GM23338 (cell line): ENCODE results near the gene DHX40. TPM values are rescaled to one million over a fixed set of nuclear protein-coding genes. Genes with fewer than 3 reads are reported as not detected.
"Not testable (repeated sequence)": the region's sequence is repeated elsewhere in the genome, so short reads cannot be mapped to it uniquely, and the experiment has no call there.

Experiments used
- ATAC-seq: fragments of 200-7000 bp; cut with Tn5 transposase; 3 replicates; pipeline ENCODE4 v1.9.1; 2020
- DNase-seq: peaks from one replicate; pipeline ENCODE4 v3.0.0-alpha.2; 2015; ENCODE audit warnings: low spot score
- H2AFZ ChIP-seq: fragments of 200-600 bp; sonication (generic); 2 replicates; pipeline ENCODE4 v1.8.0; 2016; ENCODE audit warnings: antibody characterized with exemption, mild to moderate bottlenecking, moderate library complexity
- H3F3A ChIP-seq: fragments of 200-600 bp; sonication (generic); replicated peaks from 2 replicates; pipeline ENCODE4 v1.8.0; 2017; ENCODE audit warnings: antibody characterized with exemption, mixed run types, low read depth
- H3K27ac ChIP-seq: fragments of 200-600 bp; sonication (generic); 2 replicates; pipeline ENCODE4 v1.6.1; 2016; ENCODE audit warnings: low read depth
- H3K27me3 ChIP-seq: fragments of 200-600 bp; sonication (generic); 2 replicates; pipeline ENCODE4 v1.8.0; 2016; ENCODE audit warnings: mild to moderate bottlenecking, mixed run types, moderate library complexity; ENCODE audit not compliant: insufficient read depth
- H3K36me3 ChIP-seq: fragments of 200-600 bp; sonication (generic); 2 replicates; pipeline ENCODE4 v1.8.0; 2016; ENCODE audit warnings: mild to moderate bottlenecking; ENCODE audit not compliant: insufficient read depth
- H3K4me1 ChIP-seq: fragments of 200-600 bp; sonication (generic); 2 replicates; pipeline ENCODE4 v1.8.0; 2016; ENCODE audit warnings: mild to moderate bottlenecking, moderate library complexity; ENCODE audit not compliant: insufficient read depth
- H3K4me2 ChIP-seq: fragments of 200-600 bp; sonication (generic); 2 replicates; pipeline ENCODE4 v1.7.1; 2017; ENCODE audit warnings: mixed run types
- H3K4me3 ChIP-seq: fragments of 200-600 bp; sonication (generic); 2 replicates; pipeline ENCODE4 v1.6.1; 2016; ENCODE audit warnings: mixed run types
- H3K79me2 ChIP-seq: fragments of 200-600 bp; sonication (generic); replicated peaks from 2 replicates; pipeline ENCODE4 v1.8.0; 2017; ENCODE audit warnings: mild to moderate bottlenecking; ENCODE audit not compliant: insufficient read depth
- H3K9me2 ChIP-seq: fragments of 200-600 bp; sonication (generic); 2 replicates; pipeline ENCODE4 v1.8.0; 2017; ENCODE audit not compliant: insufficient read depth
- H4K20me1 ChIP-seq: fragments of 200-600 bp; sonication (generic); replicated peaks from 2 replicates; pipeline ENCODE4 v1.8.0; 2017; ENCODE audit warnings: mild to moderate bottlenecking; ENCODE audit not compliant: insufficient read depth
- H3K27ac Mint-ChIP-seq: 2 replicates; pipeline ENCODE4 v1.8.0; 2020; ENCODE audit warnings: inconsistent platforms, mild to moderate bottlenecking, moderate library complexity, mixed read lengths
- H3K27me3 Mint-ChIP-seq: 3 replicates; pipeline ENCODE4 v1.8.0; 2022; ENCODE audit warnings: low read depth, mild to moderate bottlenecking, moderate library complexity, mixed read lengths, inconsistent platforms; ENCODE audit not compliant: insufficient read depth, poor library complexity
- H3K36me3 Mint-ChIP-seq: 3 replicates; pipeline ENCODE4 v1.8.0; 2021; ENCODE audit warnings: low read depth, mild to moderate bottlenecking, inconsistent platforms, moderate library complexity, mixed read lengths
- H3K4me1 Mint-ChIP-seq: 3 replicates; pipeline ENCODE4 v1.8.0; 2020; ENCODE audit warnings: mild to moderate bottlenecking, inconsistent platforms, mixed read lengths
- H3K4me3 Mint-ChIP-seq: 3 replicates; pipeline ENCODE4 v1.8.0; 2021; ENCODE audit warnings: moderate library complexity, mild to moderate bottlenecking, inconsistent platforms, mixed read lengths
- H3K9me3 Mint-ChIP-seq: 3 replicates; pipeline ENCODE4 v1.8.0; 2020; ENCODE audit warnings: moderate library complexity, mild to moderate bottlenecking, inconsistent platforms, mixed read lengths
- EZH2phosphoT487 ChIP-seq: fragments of 200-600 bp; sonication (generic); IDR thresholded peaks from one replicate; pipeline ENCODE4 v1.8.1; 2018; ENCODE audit warnings: antibody characterized with exemption; ENCODE audit not compliant: unreplicated experiment
- ZNF331 ChIP-seq: fragments of 250-450 bp; sonication (Bioruptor Pico); IDR thresholded peaks from 2 replicates; pipeline ENCODE4 v1.5.0; 2020; ENCODE audit warnings: low read depth, mild to moderate bottlenecking, moderate library complexity
- polyA plus RNA-seq: library from polyadenylated mRNA; unstranded; fragments of >200 nt; fragmentation: Nextera tagmentation; extraction: Ambion mirVana; gene quantifications from 2 replicates; pipeline ENCODE4 v1.2.1, GENCODE V29; 2016
- total RNA-seq: library from RNA; depleted of rRNA; stranded (reverse); fragments of >200 nt; shearing (Covaris generic); gene quantifications from 2 replicates; pipeline ENCODE4 v1.2.3, GENCODE V29; 2014
- TF ChIP-seq, protein P1 (sequence below): fragments of 250-450 bp; sonication (Bioruptor Pico); IDR thresholded peaks from 2 replicates; pipeline ENCODE4 v1.5.0; 2020; ENCODE audit warnings: mild to moderate bottlenecking, moderate library complexity
- TF ChIP-seq, protein P2 (sequence below), 2 experiments: fragments of 200-600 bp in 1 of 2; sonication (generic) in 1 of 2; conservative IDR thresholded peaks; 2 replicates each; pipeline versions ENCODE4 v1.5.1 to v1.6.1; 2016 to 2017; ENCODE audit warnings: antibody characterized with exemption in 2 of 2, low read depth in 2 of 2, mild to moderate bottlenecking in 2 of 2, moderate library complexity in 1 of 2

The DHX40 gene
- total and polyA plus RNA-seq, 2 experiments from 2014 or later, result 14.5 to 38.2 TPM

DNA sequence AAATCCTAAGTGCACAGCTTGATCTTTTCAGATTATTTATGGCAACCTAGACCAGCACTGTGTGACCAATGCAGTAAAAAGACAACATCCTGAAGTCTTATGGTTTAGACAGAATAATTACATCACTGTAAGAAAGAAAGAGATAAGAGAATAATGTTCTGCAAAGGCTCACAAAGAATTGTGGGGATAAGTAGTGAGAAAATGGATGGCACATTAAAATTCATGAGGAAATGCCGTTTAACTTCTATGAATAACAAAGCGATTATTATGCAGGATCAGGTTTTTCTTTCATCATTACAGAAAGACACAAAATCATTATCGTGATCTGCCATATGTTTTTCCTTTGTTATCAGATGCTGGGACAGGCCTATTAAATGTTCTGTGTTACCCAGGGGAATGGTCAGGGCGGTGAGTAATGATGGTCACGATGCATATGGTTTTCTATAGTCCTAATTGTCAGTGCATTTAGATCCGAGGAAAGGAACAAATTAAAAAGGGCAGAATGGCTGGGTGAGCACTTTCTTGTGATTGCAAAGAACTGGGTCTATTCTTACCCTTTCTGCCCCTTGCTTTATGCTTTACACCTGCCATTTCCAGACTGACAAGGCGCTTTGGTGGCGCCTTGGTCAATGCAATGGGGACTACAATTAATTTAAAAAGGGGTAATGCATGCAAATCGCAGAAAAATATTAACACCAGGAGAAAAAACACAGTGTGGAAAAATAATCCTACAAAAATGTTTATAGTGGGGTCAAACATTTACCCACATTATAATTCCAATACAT lies 18.1 kb upstream of the DHX40 start:
- peaks cover 9% of the 10 kb centered on the region; the same call in 1 of the 2 replicates for H3K4me1 ChIP-seq
- Mint-ChIP-seq H3K9me3 (no peaks in the 10 kb centered on the region), H3K4me1 (peaks cover 9% of the 10 kb centered on the region), H3K27me3 (peaks cover 3% of the 10 kb centered on the region), H3K27ac (peak overlapping the region; percentile 66), H3K4me3 (no peak overlapping the region), H3K36me3 (no peaks in the 10 kb centered on the region)
- no peaks in the 10 kb centered on the region for H3K36me3 ChIP-seq
- peak; percentile 22 for DNase-seq
- no peak overlapping the region for H3K4me3 ChIP-seq
- no peaks in the 10 kb centered on the region for H3F3A ChIP-seq
- H3K27me3 ChIP-seq, result no peaks in the 10 kb centered on the region
- H2AFZ ChIP-seq, result no peak overlapping the region
- H4K20me1 ChIP-seq, result no peaks in the 10 kb centered on the region
- no peaks in the 10 kb centered on the region for H3K79me2 ChIP-seq
- TF ChIP-seq, protein P1, sequence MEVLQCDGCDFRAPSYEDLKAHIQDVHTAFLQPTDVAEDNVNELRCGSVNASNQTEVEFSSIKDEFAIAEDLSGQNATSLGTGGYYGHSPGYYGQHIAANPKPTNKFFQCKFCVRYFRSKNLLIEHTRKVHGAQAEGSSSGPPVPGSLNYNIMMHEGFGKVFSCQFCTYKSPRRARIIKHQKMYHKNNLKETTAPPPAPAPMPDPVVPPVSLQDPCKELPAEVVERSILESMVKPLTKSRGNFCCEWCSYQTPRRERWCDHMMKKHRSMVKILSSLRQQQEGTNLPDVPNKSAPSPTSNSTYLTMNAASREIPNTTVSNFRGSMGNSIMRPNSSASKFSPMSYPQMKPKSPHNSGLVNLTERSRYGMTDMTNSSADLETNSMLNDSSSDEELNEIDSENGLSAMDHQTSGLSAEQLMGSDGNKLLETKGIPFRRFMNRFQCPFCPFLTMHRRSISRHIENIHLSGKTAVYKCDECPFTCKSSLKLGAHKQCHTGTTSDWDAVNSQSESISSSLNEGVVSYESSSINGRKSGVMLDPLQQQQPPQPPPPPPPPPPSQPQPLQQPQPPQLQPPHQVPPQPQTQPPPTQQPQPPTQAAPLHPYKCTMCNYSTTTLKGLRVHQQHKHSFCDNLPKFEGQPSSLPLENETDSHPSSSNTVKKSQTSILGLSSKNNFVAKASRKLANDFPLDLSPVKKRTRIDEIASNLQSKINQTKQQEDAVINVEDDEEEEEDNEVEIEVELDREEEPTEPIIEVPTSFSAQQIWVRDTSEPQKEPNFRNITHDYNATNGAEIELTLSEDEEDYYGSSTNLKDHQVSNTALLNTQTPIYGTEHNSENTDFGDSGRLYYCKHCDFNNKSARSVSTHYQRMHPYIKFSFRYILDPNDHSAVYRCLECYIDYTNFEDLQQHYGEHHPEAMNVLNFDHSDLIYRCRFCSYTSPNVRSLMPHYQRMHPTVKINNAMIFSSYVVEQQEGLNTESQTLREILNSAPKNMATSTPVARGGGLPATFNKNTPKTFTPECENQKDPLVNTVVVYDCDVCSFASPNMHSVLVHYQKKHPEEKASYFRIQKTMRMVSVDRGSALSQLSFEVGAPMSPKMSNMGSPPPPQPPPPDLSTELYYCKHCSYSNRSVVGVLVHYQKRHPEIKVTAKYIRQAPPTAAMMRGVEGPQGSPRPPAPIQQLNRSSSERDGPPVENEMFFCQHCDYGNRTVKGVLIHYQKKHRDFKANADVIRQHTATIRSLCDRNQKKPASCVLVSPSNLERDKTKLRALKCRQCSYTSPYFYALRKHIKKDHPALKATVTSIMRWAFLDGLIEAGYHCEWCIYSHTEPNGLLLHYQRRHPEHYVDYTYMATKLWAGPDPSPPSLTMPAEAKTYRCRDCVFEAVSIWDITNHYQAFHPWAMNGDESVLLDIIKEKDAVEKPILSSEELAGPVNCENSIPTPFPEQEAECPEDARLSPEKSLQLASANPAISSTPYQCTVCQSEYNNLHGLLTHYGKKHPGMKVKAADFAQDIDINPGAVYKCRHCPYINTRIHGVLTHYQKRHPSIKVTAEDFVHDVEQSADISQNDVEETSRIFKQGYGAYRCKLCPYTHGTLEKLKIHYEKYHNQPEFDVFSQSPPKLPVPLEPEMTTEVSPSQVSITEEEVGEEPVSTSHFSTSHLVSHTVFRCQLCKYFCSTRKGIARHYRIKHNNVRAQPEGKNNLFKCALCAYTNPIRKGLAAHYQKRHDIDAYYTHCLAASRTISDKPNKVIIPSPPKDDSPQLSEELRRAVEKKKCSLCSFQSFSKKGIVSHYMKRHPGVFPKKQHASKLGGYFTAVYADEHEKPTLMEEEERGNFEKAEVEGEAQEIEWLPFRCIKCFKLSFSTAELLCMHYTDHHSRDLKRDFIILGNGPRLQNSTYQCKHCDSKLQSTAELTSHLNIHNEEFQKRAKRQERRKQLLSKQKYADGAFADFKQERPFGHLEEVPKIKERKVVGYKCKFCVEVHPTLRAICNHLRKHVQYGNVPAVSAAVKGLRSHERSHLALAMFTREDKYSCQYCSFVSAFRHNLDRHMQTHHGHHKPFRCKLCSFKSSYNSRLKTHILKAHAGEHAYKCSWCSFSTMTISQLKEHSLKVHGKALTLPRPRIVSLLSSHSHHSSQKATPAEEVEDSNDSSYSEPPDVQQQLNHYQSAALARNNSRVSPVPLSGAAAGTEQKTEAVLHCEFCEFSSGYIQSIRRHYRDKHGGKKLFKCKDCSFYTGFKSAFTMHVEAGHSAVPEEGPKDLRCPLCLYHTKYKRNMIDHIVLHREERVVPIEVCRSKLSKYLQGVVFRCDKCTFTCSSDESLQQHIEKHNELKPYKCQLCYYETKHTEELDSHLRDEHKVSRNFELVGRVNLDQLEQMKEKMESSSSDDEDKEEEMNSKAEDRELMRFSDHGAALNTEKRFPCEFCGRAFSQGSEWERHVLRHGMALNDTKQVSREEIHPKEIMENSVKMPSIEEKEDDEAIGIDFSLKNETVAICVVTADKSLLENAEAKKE, result no peak
- TF ChIP-seq ZNF331 (CRISPR knock-in tag), result no peak
- TF ChIP-seq EZH2phosphoT487, result no peak
- TF ChIP-seq, protein P2, sequence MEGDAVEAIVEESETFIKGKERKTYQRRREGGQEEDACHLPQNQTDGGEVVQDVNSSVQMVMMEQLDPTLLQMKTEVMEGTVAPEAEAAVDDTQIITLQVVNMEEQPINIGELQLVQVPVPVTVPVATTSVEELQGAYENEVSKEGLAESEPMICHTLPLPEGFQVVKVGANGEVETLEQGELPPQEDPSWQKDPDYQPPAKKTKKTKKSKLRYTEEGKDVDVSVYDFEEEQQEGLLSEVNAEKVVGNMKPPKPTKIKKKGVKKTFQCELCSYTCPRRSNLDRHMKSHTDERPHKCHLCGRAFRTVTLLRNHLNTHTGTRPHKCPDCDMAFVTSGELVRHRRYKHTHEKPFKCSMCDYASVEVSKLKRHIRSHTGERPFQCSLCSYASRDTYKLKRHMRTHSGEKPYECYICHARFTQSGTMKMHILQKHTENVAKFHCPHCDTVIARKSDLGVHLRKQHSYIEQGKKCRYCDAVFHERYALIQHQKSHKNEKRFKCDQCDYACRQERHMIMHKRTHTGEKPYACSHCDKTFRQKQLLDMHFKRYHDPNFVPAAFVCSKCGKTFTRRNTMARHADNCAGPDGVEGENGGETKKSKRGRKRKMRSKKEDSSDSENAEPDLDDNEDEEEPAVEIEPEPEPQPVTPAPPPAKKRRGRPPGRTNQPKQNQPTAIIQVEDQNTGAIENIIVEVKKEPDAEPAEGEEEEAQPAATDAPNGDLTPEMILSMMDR (conservative IDR thresholded peaks at IDR 0.05; ENCODE audit: low read depth in 2 of 2), result no peak
- peak overlapping the region; percentile 12; the same call in 1 of the 2 replicates for H3K4me2 ChIP-seq
- no peaks in the 10 kb centered on the region for H3K9me2 ChIP-seq
- ATAC-seq, result no peak
- H3K27ac ChIP-seq, result no peak overlapping the region

DNA sequence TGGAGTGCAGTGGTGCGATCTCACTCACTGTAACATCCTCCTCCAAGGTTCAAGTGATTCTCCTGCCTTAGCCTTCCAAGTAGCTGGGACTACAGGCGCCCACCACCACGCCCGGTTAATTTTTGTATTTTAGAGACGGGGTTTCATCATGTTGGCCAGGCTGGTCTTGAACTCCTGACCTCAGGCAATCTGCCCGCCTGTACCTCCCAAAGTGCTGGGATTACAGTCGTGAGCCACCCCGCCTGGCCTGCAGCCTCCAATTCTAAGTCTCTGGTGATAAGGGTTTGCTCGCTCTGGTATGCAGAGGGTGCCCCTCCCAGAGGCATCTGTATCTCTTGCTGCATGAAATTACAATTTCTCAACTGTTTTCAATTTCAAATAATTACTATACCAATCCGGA lies 16.4 kb upstream of the DHX40 start:
- not testable (repeated sequence) for H3K9me3 Mint-ChIP-seq, H3K4me3 Mint-ChIP-seq, H3K4me3 ChIP-seq, ATAC-seq, H3K27ac Mint-ChIP-seq, H3K27ac ChIP-seq, H3K4me2 ChIP-seq, H3K4me1 ChIP-seq, H3K79me2 ChIP-seq, H3K36me3 Mint-ChIP-seq, H3K36me3 ChIP-seq, H3K27me3 Mint-ChIP-seq, H3F3A ChIP-seq, H3K27me3 ChIP-seq, H3K4me1 Mint-ChIP-seq, H3K9me2 ChIP-seq, H4K20me1 ChIP-seq
- 0 out of 2 replicates have a peak overlapping the region, but pooled peaks have one; percentile 57 for H2AFZ ChIP-seq
- peak; percentile 14 for DNase-seq
